ACHN (cell line): ENCODE results near the gene SMAD3.
"Not testable (repeated sequence)": the region's sequence is repeated elsewhere in the genome, so short reads cannot be mapped to it uniquely, and the experiment has no call there.

ENCODE experiments used
- DNase-seq: peaks from one replicate; pipeline ENCODE4 v3.0.0-alpha.2; 2015
- in situ Hi-C: cut with HindIII; loops from 2 replicates; pipeline ENCODE4 v1.10.0; 2017; ENCODE audit warnings: low sequenced_read_pairs, low pct_ligation_motif_present, low pct_unique_long_range_greater_than_20kb

Gene SMAD3

GRCh38 chr15:67146234-67146633 lies 80.8 kb downstream of the SMAD3 start:
- in situ Hi-C loops: no loop called here
- peak; percentile 42 for DNase-seq

GRCh38 chr15:67146875-67147381 lies 81.5 kb downstream of the SMAD3 start:
- in situ Hi-C loops: no loop called here
- DNase-seq: peak; percentile 49

GRCh38 chr15:67147396-67147949 lies 82.1 kb downstream of the SMAD3 start:
- in situ Hi-C loops: no loop called here
- no peak for DNase-seq

GRCh38 chr15:67148196-67148701 lies 82.8 kb downstream of the SMAD3 start:
- DNase-seq: peak; percentile 64
- in situ Hi-C loops: no loop called here

- DNase-seq: no peak
- in situ Hi-C loops: no loop called here
Measured at GRCh38 chr15:67149068-67149772, 83.8 kb downstream of the SMAD3 start.

- in situ Hi-C loops: no loop called here
- DNase-seq: no peak
Measured at GRCh38 chr15:67149773-67150022, 84.3 kb downstream of the SMAD3 start.

GRCh38 chr15:67150023-67150860 lies 84.8 kb downstream of the SMAD3 start:
- in situ Hi-C loops: no loop called here
- DNase-seq: peak; percentile 90

GRCh38 chr15:67152429-67152828 lies 87.0 kb downstream of the SMAD3 start:
- in situ Hi-C loops: no loop called here
- DNase-seq: no peak

- DNase-seq, in situ Hi-C loops: not testable (repeated sequence)
Measured at GRCh38 chr15:67153044-67153443, 87.6 kb downstream of the SMAD3 start.

GRCh38 chr15:67154249-67154648 lies 88.8 kb downstream of the SMAD3 start:
- DNase-seq: no peak
- in situ Hi-C loops: no loop called here

GRCh38 chr15:67156426-67156825 lies 91.0 kb downstream of the SMAD3 start:
- DNase-seq: no peak
- in situ Hi-C loops: no loop called here

GRCh38 chr15:67156834-67157233 lies 91.4 kb downstream of the SMAD3 start:
- no peak for DNase-seq
- in situ Hi-C loops: no loop called here

GRCh38 chr15:67157521-67158252 lies 92.3 kb downstream of the SMAD3 start:
- in situ Hi-C loops: no loop called here
- no peak for DNase-seq

- no peak for DNase-seq
- in situ Hi-C loops: no loop called here
Measured at GRCh38 chr15:67158367-67158766, 93.0 kb downstream of the SMAD3 start.

GRCh38 chr15:67161412-67161811 lies 96.0 kb downstream of the SMAD3 start:
- in situ Hi-C loops: no loop called here
- no peak for DNase-seq

- no peak for DNase-seq
- in situ Hi-C loops: no loop called here
Measured at GRCh38 chr15:67161881-67162280, 96.5 kb downstream of the SMAD3 start.

GRCh38 chr15:67163180-67163579 lies 97.8 kb downstream of the SMAD3 start:
- in situ Hi-C loops: no loop called here
- no peak for DNase-seq

GRCh38 chr15:67164401-67164791 lies 99.0 kb downstream of the SMAD3 start:
- in situ Hi-C loops: no loop called here
- no peak for DNase-seq

GRCh38 chr15:67164811-67165253 lies 99.4 kb downstream of the SMAD3 start:
- no peak for DNase-seq
- in situ Hi-C loops: no loop called here
